ENCODE data around the gene TMC7.
"Not testable (repeated sequence)": the region's sequence is repeated elsewhere in the genome, so short reads cannot be mapped to it uniquely, and the experiment has no call there.

The TMC7 gene

GRCh38 chr16:18984435-18985005 lies 786 bp downstream of the TMC7 start:
- no peak for DNase-seq

- DNase-seq: not testable (repeated sequence)
These were observed 1.5 kb downstream of the TMC7 start for GRCh38 chr16:18985256-18985655.

- not testable (repeated sequence) for DNase-seq
These were observed 8.0 kb downstream of the TMC7 start for GRCh38 chr16:18991731-18992130.

GRCh38 chr16:18993531-18993930 lies 9.8 kb downstream of the TMC7 start:
- not testable (repeated sequence) for DNase-seq

GRCh38 chr16:18994181-18994580 lies 10.4 kb downstream of the TMC7 start:
- not testable (repeated sequence) for DNase-seq

- DNase-seq: not testable (repeated sequence)
These were observed 11.7 kb downstream of the TMC7 start for GRCh38 chr16:18995406-18995805.

GRCh38 chr16:18996536-18996935 lies 12.8 kb downstream of the TMC7 start:
- not testable (repeated sequence) for DNase-seq

GRCh38 chr16:18997001-18997400 lies 13.3 kb downstream of the TMC7 start:
- not testable (repeated sequence) for DNase-seq

GRCh38 chr16:18999045-18999393 lies 15.3 kb downstream of the TMC7 start:
- no peak for DNase-seq

GRCh38 chr16:19001788-19002187 lies 18.1 kb downstream of the TMC7 start:
- DNase-seq: no peak

- DNase-seq: no peak
These were observed 20.2 kb downstream of the TMC7 start for GRCh38 chr16:19003935-19004334.

- no peak for DNase-seq
These were observed 22.1 kb downstream of the TMC7 start for GRCh38 chr16:19005561-19006445.

- DNase-seq: no peak
These were observed 22.9 kb downstream of the TMC7 start for GRCh38 chr16:19006446-19007315.

GRCh38 chr16:19008245-19009169 lies 24.8 kb downstream of the TMC7 start:
- DNase-seq: no peak

GRCh38 chr16:19011169-19011731 lies 27.5 kb downstream of the TMC7 start:
- DNase-seq: no peak

GRCh38 chr16:19014461-19014860 lies 30.7 kb downstream of the TMC7 start:
- no peak for DNase-seq

GRCh38 chr16:19017179-19017578 lies 33.4 kb downstream of the TMC7 start:
- no peak for DNase-seq

- DNase-seq: no peak
These were observed 37.0 kb downstream of the TMC7 start for GRCh38 chr16:19020689-19021088.

- no peak for DNase-seq
These were observed 38.0 kb downstream of the TMC7 start for GRCh38 chr16:19021747-19022146.

- DNase-seq: no peak
These were observed 43.7 kb downstream of the TMC7 start for GRCh38 chr16:19027416-19027815.

- no peak for DNase-seq
These were observed 46.2 kb downstream of the TMC7 start for GRCh38 chr16:19029980-19030379.

- DNase-seq: no peak
These were observed 48.0 kb downstream of the TMC7 start for GRCh38 chr16:19031738-19032137.

All from NCI-H1092 treated with DMSO at 0.1 percent for 48 hours (cell line).